ENCODE measurements around the gene RGMA. TPM values are rescaled to one million over a fixed set of nuclear protein-coding genes. Genes with fewer than 3 reads are reported as not detected.

RGMA gene
- total and polyA plus RNA-seq, 2 experiments from 2014 or later = 34.2 to 36.5 TPM

DNA sequence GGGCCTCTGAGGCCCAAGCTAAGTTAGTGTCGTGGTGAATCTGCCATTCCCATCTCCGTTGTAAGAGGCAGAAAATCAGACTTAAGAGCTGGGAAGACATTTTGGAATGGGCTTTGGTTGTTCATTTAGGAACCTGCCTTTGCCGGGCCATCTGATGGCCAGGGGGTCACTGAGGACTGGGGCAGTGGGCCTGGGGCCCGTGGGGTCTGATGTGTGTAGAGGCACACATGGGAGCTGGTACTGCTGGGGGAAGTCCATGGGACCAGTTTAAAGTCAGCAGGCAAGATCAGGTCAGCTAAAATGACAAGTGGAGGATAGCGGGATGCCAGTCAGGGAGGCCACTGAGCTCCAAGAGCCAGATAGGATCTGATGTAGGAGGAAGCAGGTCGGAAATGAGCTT lies 38.3 kb upstream of the RGMA start:
- peaks cover 4% of the 10 kb centered on the region; the same call in 1 of the 3 replicates for H3K4me1 Mint-ChIP-seq

More for the DNA sequence above, 38.3 kb upstream of the RGMA start:
- H3K36me3 ChIP-seq (ENCODE audit: insufficient read depth) = no peaks in the 10 kb centered on the region
- ATAC-seq = no peak
- Mint-ChIP-seq H3K27me3 (ENCODE audit: insufficient read depth, low read depth, poor library complexity) (peaks cover 11% of the 10 kb centered on the region), H3K27ac (no peak overlapping the region), H3K9me3 (no peaks in the 10 kb centered on the region), H3K4me3 (no peak overlapping the region), H3K36me3 (ENCODE audit: low read depth) (no peaks in the 10 kb centered on the region)
- no peaks in the 10 kb centered on the region for H3K9me2 ChIP-seq (ENCODE audit: insufficient read depth)
- no peak overlapping the region for H2AFZ ChIP-seq
- no peak overlapping the region for H3K4me2 ChIP-seq
- no peak overlapping the region for H3K4me3 ChIP-seq
- TF ChIP-seq EZH2 (IDR thresholded peaks at IDR 0.05; ENCODE audit: low read depth, unreplicated experiment) (no peak), EZH2phosphoT487 (IDR thresholded peaks at IDR 0.05; ENCODE audit: unreplicated experiment) (no peak), CREB1 (CRISPR knock-in tag; IDR thresholded peaks at IDR 0.05; ENCODE audit: low read depth) (no peak), ZNF114 (CRISPR knock-in tag; IDR thresholded peaks at IDR 0.05) (no peak), JUNB (IDR thresholded peaks at IDR 0.05; ENCODE audit: unreplicated experiment) (no peak), ZNF331 (CRISPR knock-in tag; IDR thresholded peaks at IDR 0.05; ENCODE audit: low read depth) (no peak), STAT1 (IDR thresholded peaks at IDR 0.05; ENCODE audit: unreplicated experiment) (no peak), NANOG (IDR thresholded peaks at IDR 0.05; ENCODE audit: borderline replicate concordance) (no peak), POLR2AphosphoS5 (IDR thresholded peaks at IDR 0.05; ENCODE audit: low read depth) (no peak)
- TF ChIP-seq, protein P1, sequence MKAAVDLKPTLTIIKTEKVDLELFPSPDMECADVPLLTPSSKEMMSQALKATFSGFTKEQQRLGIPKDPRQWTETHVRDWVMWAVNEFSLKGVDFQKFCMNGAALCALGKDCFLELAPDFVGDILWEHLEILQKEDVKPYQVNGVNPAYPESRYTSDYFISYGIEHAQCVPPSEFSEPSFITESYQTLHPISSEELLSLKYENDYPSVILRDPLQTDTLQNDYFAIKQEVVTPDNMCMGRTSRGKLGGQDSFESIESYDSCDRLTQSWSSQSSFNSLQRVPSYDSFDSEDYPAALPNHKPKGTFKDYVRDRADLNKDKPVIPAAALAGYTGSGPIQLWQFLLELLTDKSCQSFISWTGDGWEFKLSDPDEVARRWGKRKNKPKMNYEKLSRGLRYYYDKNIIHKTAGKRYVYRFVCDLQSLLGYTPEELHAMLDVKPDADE (IDR thresholded peaks at IDR 0.05) = no peak
- TF ChIP-seq, protein P2, sequence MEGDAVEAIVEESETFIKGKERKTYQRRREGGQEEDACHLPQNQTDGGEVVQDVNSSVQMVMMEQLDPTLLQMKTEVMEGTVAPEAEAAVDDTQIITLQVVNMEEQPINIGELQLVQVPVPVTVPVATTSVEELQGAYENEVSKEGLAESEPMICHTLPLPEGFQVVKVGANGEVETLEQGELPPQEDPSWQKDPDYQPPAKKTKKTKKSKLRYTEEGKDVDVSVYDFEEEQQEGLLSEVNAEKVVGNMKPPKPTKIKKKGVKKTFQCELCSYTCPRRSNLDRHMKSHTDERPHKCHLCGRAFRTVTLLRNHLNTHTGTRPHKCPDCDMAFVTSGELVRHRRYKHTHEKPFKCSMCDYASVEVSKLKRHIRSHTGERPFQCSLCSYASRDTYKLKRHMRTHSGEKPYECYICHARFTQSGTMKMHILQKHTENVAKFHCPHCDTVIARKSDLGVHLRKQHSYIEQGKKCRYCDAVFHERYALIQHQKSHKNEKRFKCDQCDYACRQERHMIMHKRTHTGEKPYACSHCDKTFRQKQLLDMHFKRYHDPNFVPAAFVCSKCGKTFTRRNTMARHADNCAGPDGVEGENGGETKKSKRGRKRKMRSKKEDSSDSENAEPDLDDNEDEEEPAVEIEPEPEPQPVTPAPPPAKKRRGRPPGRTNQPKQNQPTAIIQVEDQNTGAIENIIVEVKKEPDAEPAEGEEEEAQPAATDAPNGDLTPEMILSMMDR (conservative IDR thresholded peaks at IDR 0.05; ENCODE audit: low read depth in 2 of 2) = no peak
- TF ChIP-seq, protein P3, sequence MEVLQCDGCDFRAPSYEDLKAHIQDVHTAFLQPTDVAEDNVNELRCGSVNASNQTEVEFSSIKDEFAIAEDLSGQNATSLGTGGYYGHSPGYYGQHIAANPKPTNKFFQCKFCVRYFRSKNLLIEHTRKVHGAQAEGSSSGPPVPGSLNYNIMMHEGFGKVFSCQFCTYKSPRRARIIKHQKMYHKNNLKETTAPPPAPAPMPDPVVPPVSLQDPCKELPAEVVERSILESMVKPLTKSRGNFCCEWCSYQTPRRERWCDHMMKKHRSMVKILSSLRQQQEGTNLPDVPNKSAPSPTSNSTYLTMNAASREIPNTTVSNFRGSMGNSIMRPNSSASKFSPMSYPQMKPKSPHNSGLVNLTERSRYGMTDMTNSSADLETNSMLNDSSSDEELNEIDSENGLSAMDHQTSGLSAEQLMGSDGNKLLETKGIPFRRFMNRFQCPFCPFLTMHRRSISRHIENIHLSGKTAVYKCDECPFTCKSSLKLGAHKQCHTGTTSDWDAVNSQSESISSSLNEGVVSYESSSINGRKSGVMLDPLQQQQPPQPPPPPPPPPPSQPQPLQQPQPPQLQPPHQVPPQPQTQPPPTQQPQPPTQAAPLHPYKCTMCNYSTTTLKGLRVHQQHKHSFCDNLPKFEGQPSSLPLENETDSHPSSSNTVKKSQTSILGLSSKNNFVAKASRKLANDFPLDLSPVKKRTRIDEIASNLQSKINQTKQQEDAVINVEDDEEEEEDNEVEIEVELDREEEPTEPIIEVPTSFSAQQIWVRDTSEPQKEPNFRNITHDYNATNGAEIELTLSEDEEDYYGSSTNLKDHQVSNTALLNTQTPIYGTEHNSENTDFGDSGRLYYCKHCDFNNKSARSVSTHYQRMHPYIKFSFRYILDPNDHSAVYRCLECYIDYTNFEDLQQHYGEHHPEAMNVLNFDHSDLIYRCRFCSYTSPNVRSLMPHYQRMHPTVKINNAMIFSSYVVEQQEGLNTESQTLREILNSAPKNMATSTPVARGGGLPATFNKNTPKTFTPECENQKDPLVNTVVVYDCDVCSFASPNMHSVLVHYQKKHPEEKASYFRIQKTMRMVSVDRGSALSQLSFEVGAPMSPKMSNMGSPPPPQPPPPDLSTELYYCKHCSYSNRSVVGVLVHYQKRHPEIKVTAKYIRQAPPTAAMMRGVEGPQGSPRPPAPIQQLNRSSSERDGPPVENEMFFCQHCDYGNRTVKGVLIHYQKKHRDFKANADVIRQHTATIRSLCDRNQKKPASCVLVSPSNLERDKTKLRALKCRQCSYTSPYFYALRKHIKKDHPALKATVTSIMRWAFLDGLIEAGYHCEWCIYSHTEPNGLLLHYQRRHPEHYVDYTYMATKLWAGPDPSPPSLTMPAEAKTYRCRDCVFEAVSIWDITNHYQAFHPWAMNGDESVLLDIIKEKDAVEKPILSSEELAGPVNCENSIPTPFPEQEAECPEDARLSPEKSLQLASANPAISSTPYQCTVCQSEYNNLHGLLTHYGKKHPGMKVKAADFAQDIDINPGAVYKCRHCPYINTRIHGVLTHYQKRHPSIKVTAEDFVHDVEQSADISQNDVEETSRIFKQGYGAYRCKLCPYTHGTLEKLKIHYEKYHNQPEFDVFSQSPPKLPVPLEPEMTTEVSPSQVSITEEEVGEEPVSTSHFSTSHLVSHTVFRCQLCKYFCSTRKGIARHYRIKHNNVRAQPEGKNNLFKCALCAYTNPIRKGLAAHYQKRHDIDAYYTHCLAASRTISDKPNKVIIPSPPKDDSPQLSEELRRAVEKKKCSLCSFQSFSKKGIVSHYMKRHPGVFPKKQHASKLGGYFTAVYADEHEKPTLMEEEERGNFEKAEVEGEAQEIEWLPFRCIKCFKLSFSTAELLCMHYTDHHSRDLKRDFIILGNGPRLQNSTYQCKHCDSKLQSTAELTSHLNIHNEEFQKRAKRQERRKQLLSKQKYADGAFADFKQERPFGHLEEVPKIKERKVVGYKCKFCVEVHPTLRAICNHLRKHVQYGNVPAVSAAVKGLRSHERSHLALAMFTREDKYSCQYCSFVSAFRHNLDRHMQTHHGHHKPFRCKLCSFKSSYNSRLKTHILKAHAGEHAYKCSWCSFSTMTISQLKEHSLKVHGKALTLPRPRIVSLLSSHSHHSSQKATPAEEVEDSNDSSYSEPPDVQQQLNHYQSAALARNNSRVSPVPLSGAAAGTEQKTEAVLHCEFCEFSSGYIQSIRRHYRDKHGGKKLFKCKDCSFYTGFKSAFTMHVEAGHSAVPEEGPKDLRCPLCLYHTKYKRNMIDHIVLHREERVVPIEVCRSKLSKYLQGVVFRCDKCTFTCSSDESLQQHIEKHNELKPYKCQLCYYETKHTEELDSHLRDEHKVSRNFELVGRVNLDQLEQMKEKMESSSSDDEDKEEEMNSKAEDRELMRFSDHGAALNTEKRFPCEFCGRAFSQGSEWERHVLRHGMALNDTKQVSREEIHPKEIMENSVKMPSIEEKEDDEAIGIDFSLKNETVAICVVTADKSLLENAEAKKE (CRISPR knock-in tag; IDR thresholded peaks at IDR 0.05) = no peak
- TF ChIP-seq, protein P4, sequence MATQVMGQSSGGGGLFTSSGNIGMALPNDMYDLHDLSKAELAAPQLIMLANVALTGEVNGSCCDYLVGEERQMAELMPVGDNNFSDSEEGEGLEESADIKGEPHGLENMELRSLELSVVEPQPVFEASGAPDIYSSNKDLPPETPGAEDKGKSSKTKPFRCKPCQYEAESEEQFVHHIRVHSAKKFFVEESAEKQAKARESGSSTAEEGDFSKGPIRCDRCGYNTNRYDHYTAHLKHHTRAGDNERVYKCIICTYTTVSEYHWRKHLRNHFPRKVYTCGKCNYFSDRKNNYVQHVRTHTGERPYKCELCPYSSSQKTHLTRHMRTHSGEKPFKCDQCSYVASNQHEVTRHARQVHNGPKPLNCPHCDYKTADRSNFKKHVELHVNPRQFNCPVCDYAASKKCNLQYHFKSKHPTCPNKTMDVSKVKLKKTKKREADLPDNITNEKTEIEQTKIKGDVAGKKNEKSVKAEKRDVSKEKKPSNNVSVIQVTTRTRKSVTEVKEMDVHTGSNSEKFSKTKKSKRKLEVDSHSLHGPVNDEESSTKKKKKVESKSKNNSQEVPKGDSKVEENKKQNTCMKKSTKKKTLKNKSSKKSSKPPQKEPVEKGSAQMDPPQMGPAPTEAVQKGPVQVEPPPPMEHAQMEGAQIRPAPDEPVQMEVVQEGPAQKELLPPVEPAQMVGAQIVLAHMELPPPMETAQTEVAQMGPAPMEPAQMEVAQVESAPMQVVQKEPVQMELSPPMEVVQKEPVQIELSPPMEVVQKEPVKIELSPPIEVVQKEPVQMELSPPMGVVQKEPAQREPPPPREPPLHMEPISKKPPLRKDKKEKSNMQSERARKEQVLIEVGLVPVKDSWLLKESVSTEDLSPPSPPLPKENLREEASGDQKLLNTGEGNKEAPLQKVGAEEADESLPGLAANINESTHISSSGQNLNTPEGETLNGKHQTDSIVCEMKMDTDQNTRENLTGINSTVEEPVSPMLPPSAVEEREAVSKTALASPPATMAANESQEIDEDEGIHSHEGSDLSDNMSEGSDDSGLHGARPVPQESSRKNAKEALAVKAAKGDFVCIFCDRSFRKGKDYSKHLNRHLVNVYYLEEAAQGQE (IDR thresholded peaks at IDR 0.05; ENCODE audit: unreplicated experiment) = no peak
- H3K27ac ChIP-seq (ENCODE audit: low read depth) = no peak overlapping the region
- no peaks in the 10 kb centered on the region for H3K27me3 ChIP-seq (ENCODE audit: insufficient read depth)
- H4K20me1 ChIP-seq (replicated peaks; ENCODE audit: insufficient read depth) = no peaks in the 10 kb centered on the region
- no peaks in the 10 kb centered on the region for H3K4me1 ChIP-seq (ENCODE audit: insufficient read depth)
- no peaks in the 10 kb centered on the region for H3F3A ChIP-seq (replicated peaks; ENCODE audit: low read depth)
- no peaks in the 10 kb centered on the region for H3K79me2 ChIP-seq (replicated peaks; ENCODE audit: insufficient read depth)
- DNase-seq (ENCODE audit: low spot score) = no peak

Data from GM23338 (cell line).